Spleen (tissue), 11 donors: ENCODE measurements around the gene EFNA5. TPM values are rescaled to one million over a fixed set of nuclear protein-coding genes. Genes with fewer than 3 reads are reported as not detected.

Experiments used
- DNase-seq: peaks from one replicate; pipeline ENCODE4 v3.0.0-alpha.2; 2020
- H3K27ac ChIP-seq, 8 donors: fragments of 200-600 bp; sonication (generic) in 7 of 8; 1 replicate in 4 of 8; 2 replicates in 4 of 8; pipeline versions ENCODE4 v1.5.0 to v1.8.0; 2016 to 2021; ENCODE audit warnings: inconsistent platforms in 4 of 8, mild to moderate bottlenecking in 4 of 8, moderate library complexity in 1 of 8
- H3K27me3 ChIP-seq, 7 donors: fragments of 200-600 bp; sonication (generic) in 6 of 7; replicated peaks in 1 of 7; 1 replicate in 4 of 7; 2 replicates in 3 of 7; pipeline versions ENCODE4 v1.5.0 to v1.8.0; 2016 to 2021; ENCODE audit warnings: inconsistent platforms in 3 of 7, mild to moderate bottlenecking in 1 of 7
- H3K36me3 ChIP-seq, 6 donors: fragments of 200-600 bp; sonication (generic) in 5 of 6; 1 replicate in 4 of 6; 2 replicates in 2 of 6; pipeline versions ENCODE4 v1.5.0 to v1.8.0; 2016 to 2021; ENCODE audit warnings: inconsistent platforms in 2 of 6
- H3K4me1 ChIP-seq, 6 donors: fragments of 200-600 bp; sonication (generic) in 5 of 6; 1 replicate in 3 of 6; 2 replicates in 3 of 6; pipeline versions ENCODE4 v1.5.0 to v1.8.0; 2016 to 2021; ENCODE audit warnings: inconsistent platforms in 3 of 6
- H3K4me3 ChIP-seq, 8 donors: fragments of 200-600 bp; sonication (generic) in 7 of 8; 1 replicate in 4 of 8; 2 replicates in 4 of 8; pipeline versions ENCODE4 v1.5.0 to v1.8.0; 2016 to 2021; ENCODE audit warnings: inconsistent platforms in 4 of 8, mild to moderate bottlenecking in 4 of 8, moderate library complexity in 2 of 8
- H3K9me3 ChIP-seq, 8 donors: fragments of 200-600 bp; sonication (generic) in 7 of 8; 1 replicate in 4 of 8; 2 replicates in 4 of 8; pipeline versions ENCODE4 v1.5.0 to v1.8.0; 2016 to 2021; ENCODE audit warnings: inconsistent platforms in 4 of 8
- CTCF ChIP-seq, 11 experiments: fragments of 200-600 bp in 7 of 11; fragments of 450-650 bp in 4 of 11; sonication (generic) in 4 of 11; IDR thresholded peaks in 8 of 11; conservative IDR thresholded peaks in 3 of 11; 1 replicate in 7 of 11; 2 replicates in 4 of 11; pipeline versions ENCODE4 v1.4.0 to v1.8.0; 2016 to 2021; ENCODE audit warnings: antibody characterized with exemption in 11 of 11, inconsistent platforms in 4 of 11, mild to moderate bottlenecking in 1 of 11
- POLR2A ChIP-seq, 3 donors: fragments of 450-650 bp; IDR thresholded peaks; one replicate each; pipeline ENCODE4 v1.5.1; 2017; ENCODE audit warnings: antibody characterized with exemption in 3 of 3, mild to moderate bottlenecking in 1 of 3
- POLR2AphosphoS5 ChIP-seq, 3 donors: sonication (generic); formaldehyde crosslinking; IDR thresholded peaks; one replicate each; pipeline ENCODE4 v1.5.1; 2017; ENCODE audit warnings: antibody characterized with exemption in 3 of 3
- WGBS, 5 donors: extraction: QIAGEN DNeasy Blood & Tissue Kit in 3 of 5; methylation state at CpG; one replicate each; pipeline versions ENCODE4 v1.1.5 to v1.1.7; 2013 to 2018; 5-methylcytosine and 5-hydroxymethylcytosine counted together
- intact Hi-C: fragments of 100-400 bp; cut with DNase I; formaldehyde crosslinking; loops from one replicate; pipeline ENCODE4 v1.15.0; 2023; ENCODE audit warnings: low total_unique reads
- polyA plus RNA-seq, 3 donors: library from polyadenylated mRNA; stranded (reverse); fragments of 200-250 nt; gene quantifications; one replicate each; pipeline ENCODE4 v1.2.1, GENCODE V29; 2013
- total RNA-seq, 7 donors: library from RNA; depleted of rRNA in 3 of 7; stranded (reverse); fragments of >200 nt in 3 of 7; fragmentation: NEBNext Ultra II Directional in 4 of 7; extraction: Animal tissue kit (Norgen Biotek cat#: 25700) in 4 of 7; gene quantifications; one replicate each; pipeline versions ENCODE4 v1.1.0 to v1.2.1, GENCODE V29; 2016 to 2021
- donor health status: healthy with polysubstance abuse.
- donor health status: DM: no; HTN: no; CAD: no; lungs with moderate emphysema.
- donor health status: DM: no; HTN: no; CAD: no.
- donor health status: Bipolar disorder and iron deficiency.
- donor health status: healthy.
- donor health status: DM: no; HTN: no; CAD: no.
- donor health status: DM: yes; HTN: yes; CAD: no.

EFNA5 gene
- total and polyA plus RNA-seq, 10 donors, result 0.33 to 29.0 (median 12.2) TPM

- no peak overlapping the region for H3K4me3 ChIP-seq
- no peaks in the 10 kb centered on the region for H3K4me1 ChIP-seq
- no peak overlapping the region for H3K27ac ChIP-seq
- DNase-seq, result no peak
- no peaks in the 10 kb centered on the region for H3K27me3 ChIP-seq
- intact Hi-C loops, result no loop called here
- H3K9me3 ChIP-seq, result no peaks in the 10 kb centered on the region
- TF ChIP-seq POLR2AphosphoS5 (IDR thresholded peaks at IDR 0.05) (no peak), POLR2A (IDR thresholded peaks at IDR 0.05) (no peak), CTCF (IDR thresholded peaks at IDR 0.05 in 8 of 11, conservative IDR thresholded peaks at IDR 0.05 in 3 of 11) (no peak)
- 84 to 93% (median 89%) methylated on average over 2 of the region's 2 CpGs for WGBS, 5 donors
- no peaks in the 10 kb centered on the region for H3K36me3 ChIP-seq
These were observed 255.9 kb downstream of the EFNA5 start for GRCh38 chr5:107414802-107415201.

GRCh38 chr5:107413754-107414153 lies 257.0 kb downstream of the EFNA5 start:
- no peak overlapping the region for H3K27ac ChIP-seq
- 79 to 91% (median 84%) methylated on average over 1 of the region's 1 CpG for WGBS, 5 donors
- no peaks in the 10 kb centered on the region for H3K27me3 ChIP-seq
- no peak overlapping the region for H3K4me3 ChIP-seq
- TF ChIP-seq POLR2A (IDR thresholded peaks at IDR 0.05), result no peak
- TF ChIP-seq CTCF (IDR thresholded peaks at IDR 0.05 in 8 of 11, conservative IDR thresholded peaks at IDR 0.05 in 3 of 11), result no peak
- TF ChIP-seq POLR2AphosphoS5 (IDR thresholded peaks at IDR 0.05), result no peak
- intact Hi-C loops, result no loop called here
- no peaks in the 10 kb centered on the region for H3K36me3 ChIP-seq
- no peaks in the 10 kb centered on the region for H3K9me3 ChIP-seq
- DNase-seq, result no peak
- H3K4me1 ChIP-seq, result no peaks in the 10 kb centered on the region

DNA sequence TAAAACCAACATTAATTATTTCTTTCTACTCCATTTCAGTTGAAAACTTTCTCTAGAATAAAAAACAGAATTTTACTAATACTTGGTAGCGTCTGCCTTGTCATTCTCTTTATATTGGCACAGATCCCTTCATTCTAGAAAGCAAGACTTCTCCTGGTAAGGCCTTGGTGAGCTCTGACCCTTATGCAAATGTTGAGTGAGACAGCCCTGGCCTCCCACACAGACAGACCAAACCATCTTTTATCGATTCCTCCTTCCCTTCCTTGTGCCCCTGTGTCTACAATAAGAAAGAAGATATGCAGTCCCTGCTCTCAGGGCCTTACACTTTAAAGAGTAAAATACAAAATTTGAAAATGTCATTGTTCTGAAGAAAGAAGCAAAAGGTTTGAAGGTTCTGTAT lies 262.2 kb downstream of the EFNA5 start:
- intact Hi-C loops, result no loop called here
- no peak overlapping the region for H3K4me3 ChIP-seq
- no peaks in the 10 kb centered on the region for H3K27me3 ChIP-seq
- WGBS, 5 donors, result 75 to 91% (median 84%) methylated on average over 2 of the region's 2 CpGs
- no peaks in the 10 kb centered on the region for H3K9me3 ChIP-seq
- H3K4me1 ChIP-seq, result peaks cover 0 to 3% (median 0%) of the 10 kb centered on the region in 6 donors
- TF ChIP-seq POLR2A (IDR thresholded peaks at IDR 0.05) (no peak), POLR2AphosphoS5 (IDR thresholded peaks at IDR 0.05) (no peak), CTCF (IDR thresholded peaks at IDR 0.05 in 8 of 11, conservative IDR thresholded peaks at IDR 0.05 in 3 of 11) (no peak)
- no peak overlapping the region for H3K27ac ChIP-seq
- no peaks in the 10 kb centered on the region for H3K36me3 ChIP-seq
- DNase-seq, result no peak

GRCh38 chr5:107407713-107408298 lies 262.9 kb downstream of the EFNA5 start:
- Histone ChIP-seq H3K9me3 (no peaks in the 10 kb centered on the region), H3K27me3 (no peaks in the 10 kb centered on the region), H3K4me3 (no peak overlapping the region), H3K27ac (no peak overlapping the region), H3K4me1 (peaks cover 0 to 7% (median 0%) of the 10 kb centered on the region in 6 donors), H3K36me3 (no peaks in the 10 kb centered on the region)
- TF ChIP-seq CTCF (IDR thresholded peaks at IDR 0.05 in 8 of 11, conservative IDR thresholded peaks at IDR 0.05 in 3 of 11) (no peak), POLR2A (IDR thresholded peaks at IDR 0.05) (no peak), POLR2AphosphoS5 (IDR thresholded peaks at IDR 0.05) (no peak)
- WGBS, 5 donors, result 65 to 90% (median 81%) methylated on average over 3 of the region's 3 CpGs
- intact Hi-C loops, result no loop called here
- DNase-seq, result no peak
